Measurements from ENCODE around the gene FCRL2. TPM values are rescaled to one million over a fixed set of nuclear protein-coding genes. Genes with fewer than 3 reads are reported as not detected.
"Not testable (repeated sequence)": the region's sequence is repeated elsewhere in the genome, so short reads cannot be mapped to it uniquely, and the experiment has no call there.

The FCRL2 gene
- total and polyA plus RNA-seq, 4 donors: 0.22 to 2.3 (median 0.79) TPM

DNA sequence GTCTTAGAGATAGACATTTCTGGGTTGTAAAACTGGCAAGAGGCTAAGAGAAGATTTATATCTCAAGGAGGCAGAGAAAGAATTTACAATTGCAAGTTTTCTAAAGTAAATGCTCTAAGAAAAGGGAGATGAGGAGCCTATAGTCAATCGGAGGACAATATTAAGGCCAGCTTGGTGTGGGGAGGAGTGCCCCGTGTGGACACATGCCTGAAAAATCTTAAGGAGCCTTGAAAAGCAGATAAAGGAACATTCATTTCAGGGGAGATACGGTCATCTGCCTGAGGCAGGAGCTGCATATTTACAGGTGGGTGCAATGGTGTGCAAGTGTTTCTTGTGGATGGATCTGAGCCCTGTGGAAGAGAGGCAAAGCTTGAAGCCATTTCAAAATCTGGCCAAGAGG, 25.6 kb downstream of the FCRL2 start:
- no peak overlapping the region for H3K4me3 ChIP-seq
- ATAC-seq (ENCODE audit: insufficient read depth, low FRiP score): no peak
- WGBS, 2 donors: 59 to 74% methylated on average over 3 of the region's 3 CpGs
- DNase-seq: no peak
- H3K4me1 ChIP-seq (ENCODE audit: control insufficient read depth in 5 of 5, insufficient read depth in 5 of 5, low read length in 5 of 5): no peaks in the 10 kb centered on the region
- H3K27me3 ChIP-seq (ENCODE audit: control insufficient read depth in 3 of 3, insufficient read depth in 3 of 3, low read length in 2 of 3): no peaks in the 10 kb centered on the region
- H3K9ac ChIP-seq (ENCODE audit: insufficient read depth in 1 of 2, low read length in 2 of 2): no peak overlapping the region
- peaks cover 0 to 2% (median 0%) of the 10 kb centered on the region in 4 donors for H3K9me3 ChIP-seq (ENCODE audit: control insufficient read depth in 4 of 4, insufficient read depth in 3 of 4, low read length in 3 of 4)
- H3K36me3 ChIP-seq (ENCODE audit: control insufficient read depth in 4 of 4, insufficient read depth in 4 of 4, low read length in 4 of 4): no peaks in the 10 kb centered on the region
- no peak overlapping the region for H3K27ac ChIP-seq (ENCODE audit: low read depth in 1 of 2, low read length in 1 of 2)
- TF ChIP-seq, protein P1, sequence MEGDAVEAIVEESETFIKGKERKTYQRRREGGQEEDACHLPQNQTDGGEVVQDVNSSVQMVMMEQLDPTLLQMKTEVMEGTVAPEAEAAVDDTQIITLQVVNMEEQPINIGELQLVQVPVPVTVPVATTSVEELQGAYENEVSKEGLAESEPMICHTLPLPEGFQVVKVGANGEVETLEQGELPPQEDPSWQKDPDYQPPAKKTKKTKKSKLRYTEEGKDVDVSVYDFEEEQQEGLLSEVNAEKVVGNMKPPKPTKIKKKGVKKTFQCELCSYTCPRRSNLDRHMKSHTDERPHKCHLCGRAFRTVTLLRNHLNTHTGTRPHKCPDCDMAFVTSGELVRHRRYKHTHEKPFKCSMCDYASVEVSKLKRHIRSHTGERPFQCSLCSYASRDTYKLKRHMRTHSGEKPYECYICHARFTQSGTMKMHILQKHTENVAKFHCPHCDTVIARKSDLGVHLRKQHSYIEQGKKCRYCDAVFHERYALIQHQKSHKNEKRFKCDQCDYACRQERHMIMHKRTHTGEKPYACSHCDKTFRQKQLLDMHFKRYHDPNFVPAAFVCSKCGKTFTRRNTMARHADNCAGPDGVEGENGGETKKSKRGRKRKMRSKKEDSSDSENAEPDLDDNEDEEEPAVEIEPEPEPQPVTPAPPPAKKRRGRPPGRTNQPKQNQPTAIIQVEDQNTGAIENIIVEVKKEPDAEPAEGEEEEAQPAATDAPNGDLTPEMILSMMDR (IDR thresholded peaks at IDR 0.05; ENCODE audit: control extremely low read depth, extremely low read depth): no peak

DNA sequence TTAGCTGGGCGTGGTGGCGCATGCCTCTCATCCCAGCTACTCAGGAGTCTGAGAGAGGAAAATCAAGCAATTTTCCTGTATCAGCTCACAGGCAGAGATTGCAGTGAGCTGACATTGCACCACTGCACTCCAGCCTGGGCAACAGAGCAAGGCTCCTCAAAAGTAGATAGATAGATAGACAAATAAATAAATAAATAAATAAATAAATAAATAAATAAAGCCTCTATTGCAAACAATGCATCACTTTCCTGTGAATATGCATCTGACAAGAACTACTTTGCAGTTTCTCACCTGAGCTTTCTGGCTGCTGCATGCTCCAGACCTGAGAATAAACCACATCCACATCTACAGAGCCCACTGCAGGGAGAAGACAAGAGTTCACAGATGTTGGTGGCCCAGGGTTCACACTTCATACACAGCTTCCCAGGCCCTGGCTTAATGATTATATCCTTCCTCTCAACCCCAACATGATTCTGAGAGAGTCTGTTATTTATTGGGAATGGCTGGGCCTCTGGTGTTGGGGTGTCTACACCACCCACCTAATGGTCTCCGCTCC, 28.6 kb downstream of the FCRL2 start:
- Histone ChIP-seq H3K4me3 (no peak overlapping the region), H3K4me1 (ENCODE audit: control insufficient read depth in 5 of 5, insufficient read depth in 5 of 5, low read length in 5 of 5) (no peaks in the 10 kb centered on the region), H3K9ac (ENCODE audit: insufficient read depth in 1 of 2, low read length in 2 of 2) (no peak overlapping the region), H3K27ac (ENCODE audit: low read depth in 1 of 2, low read length in 1 of 2) (no peak overlapping the region), H3K9me3 (ENCODE audit: control insufficient read depth in 4 of 4, insufficient read depth in 3 of 4, low read length in 3 of 4) (peaks cover 0 to 3% (median 0%) of the 10 kb centered on the region in 4 donors), H3K36me3 (ENCODE audit: control insufficient read depth in 4 of 4, insufficient read depth in 4 of 4, low read length in 4 of 4) (no peaks in the 10 kb centered on the region), H3K27me3 (ENCODE audit: control insufficient read depth in 3 of 3, insufficient read depth in 3 of 3, low read length in 2 of 3) (peaks cover 0 to 2% (median 0%) of the 10 kb centered on the region in 3 donors)
- TF ChIP-seq, protein P1 (IDR thresholded peaks at IDR 0.05; ENCODE audit: control extremely low read depth, extremely low read depth): no peak
- WGBS, 2 donors: 93 to 94% methylated on average over 3 of the region's 3 CpGs
- no peak for ATAC-seq (ENCODE audit: insufficient read depth, low FRiP score)
- DNase-seq: no peak

- no peaks in the 10 kb centered on the region for H3K4me1 ChIP-seq (ENCODE audit: control insufficient read depth in 5 of 5, insufficient read depth in 5 of 5, low read length in 5 of 5)
- TF ChIP-seq, protein P1 (IDR thresholded peaks at IDR 0.05; ENCODE audit: control extremely low read depth, extremely low read depth): no peak
- 59 to 85% methylated on average over 5 of the region's 5 CpGs for WGBS, 2 donors
- no peaks in the 10 kb centered on the region for H3K27me3 ChIP-seq (ENCODE audit: control insufficient read depth in 3 of 3, insufficient read depth in 3 of 3, low read length in 2 of 3)
- DNase-seq (no peak), ATAC-seq (ENCODE audit: insufficient read depth, low FRiP score) (no peak)
- H3K27ac ChIP-seq (ENCODE audit: low read depth in 1 of 2, low read length in 1 of 2): no peak overlapping the region
- H3K9ac ChIP-seq (ENCODE audit: insufficient read depth in 1 of 2, low read length in 2 of 2): no peak overlapping the region
- peaks cover 0 to 3% (median 0%) of the 10 kb centered on the region in 4 donors for H3K9me3 ChIP-seq (ENCODE audit: control insufficient read depth in 4 of 4, insufficient read depth in 3 of 4, low read length in 3 of 4)
- no peaks in the 10 kb centered on the region for H3K36me3 ChIP-seq (ENCODE audit: control insufficient read depth in 4 of 4, insufficient read depth in 4 of 4, low read length in 4 of 4)
- no peak overlapping the region for H3K4me3 ChIP-seq
Observed at GRCh38 chr1:157739229-157739901, 37.6 kb downstream of the FCRL2 start.

- not testable (repeated sequence) for DNase-seq; H3K36me3 ChIP-seq (ENCODE audit: control insufficient read depth in 4 of 4, insufficient read depth in 4 of 4, low read length in 4 of 4); H3K9me3 ChIP-seq (ENCODE audit: control insufficient read depth in 4 of 4, insufficient read depth in 3 of 4, low read length in 3 of 4); H3K27ac ChIP-seq (ENCODE audit: low read depth in 1 of 2, low read length in 1 of 2); H3K9ac ChIP-seq (ENCODE audit: insufficient read depth in 1 of 2, low read length in 2 of 2); ATAC-seq (ENCODE audit: insufficient read depth, low FRiP score); H3K4me1 ChIP-seq (ENCODE audit: control insufficient read depth in 5 of 5, insufficient read depth in 5 of 5, low read length in 5 of 5); H3K27me3 ChIP-seq (ENCODE audit: control insufficient read depth in 3 of 3, insufficient read depth in 3 of 3, low read length in 2 of 3); H3K4me3 ChIP-seq
- 81 to 85% methylated on average over 5 of the region's 5 CpGs for WGBS, 2 donors
Observed at GRCh38 chr1:157735991-157736390, 40.9 kb downstream of the FCRL2 start.

Measured in lung (tissue), 12 donors.